ENCODE measurements around the gene SLC35G3. TPM values are rescaled to one million over a fixed set of nuclear protein-coding genes. Genes with fewer than 3 reads are reported as not detected.
"Not testable (repeated sequence)": the region's sequence is repeated elsewhere in the genome, so short reads cannot be mapped to it uniquely, and the experiment has no call there.

Gene SLC35G3
- not detected for total RNA-seq

DNA sequence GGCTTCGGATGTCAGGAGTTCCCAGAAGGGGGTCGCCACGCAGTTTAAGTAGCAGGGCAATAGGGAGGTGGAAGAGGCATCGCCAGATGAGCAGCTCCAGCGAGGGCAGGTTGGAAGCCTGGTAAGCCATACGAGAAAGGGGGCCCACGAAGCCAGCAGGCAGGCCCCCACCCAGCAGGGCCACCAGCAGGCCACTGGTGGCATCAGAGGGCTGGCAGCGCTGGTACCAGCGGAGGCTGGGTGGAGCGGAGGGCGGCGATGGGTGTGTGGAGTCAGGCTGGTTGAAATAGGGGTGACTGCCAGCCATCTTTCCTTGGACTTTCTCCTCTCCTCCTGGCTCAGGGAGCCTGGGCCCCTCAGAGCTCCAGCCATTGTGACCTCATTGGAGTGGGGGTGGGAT, at the start of gene SLC35G3:
SLC35G3 (minus strand) TSS at position 393 of the 400 bp plus-strand sequence; CDS start at position 307, 86 bp downstream.
- H3K27ac Mint-ChIP-seq; H3K9me3 Mint-ChIP-seq; H3K36me3 Mint-ChIP-seq (ENCODE audit: low read depth); intact Hi-C loops (cut with micrococcal nuclease); DNase-seq; H3K27me3 Mint-ChIP-seq (ENCODE audit: low read depth); CTCF ChIA-PET: not testable (repeated sequence)
- Mint-ChIP-seq H3K4me3 (peak within 1 kb of the TSS; percentile 28), H3K4me1 (ENCODE audit: low read depth) (peaks cover 26% of the 10 kb centered on the region)

DNA sequence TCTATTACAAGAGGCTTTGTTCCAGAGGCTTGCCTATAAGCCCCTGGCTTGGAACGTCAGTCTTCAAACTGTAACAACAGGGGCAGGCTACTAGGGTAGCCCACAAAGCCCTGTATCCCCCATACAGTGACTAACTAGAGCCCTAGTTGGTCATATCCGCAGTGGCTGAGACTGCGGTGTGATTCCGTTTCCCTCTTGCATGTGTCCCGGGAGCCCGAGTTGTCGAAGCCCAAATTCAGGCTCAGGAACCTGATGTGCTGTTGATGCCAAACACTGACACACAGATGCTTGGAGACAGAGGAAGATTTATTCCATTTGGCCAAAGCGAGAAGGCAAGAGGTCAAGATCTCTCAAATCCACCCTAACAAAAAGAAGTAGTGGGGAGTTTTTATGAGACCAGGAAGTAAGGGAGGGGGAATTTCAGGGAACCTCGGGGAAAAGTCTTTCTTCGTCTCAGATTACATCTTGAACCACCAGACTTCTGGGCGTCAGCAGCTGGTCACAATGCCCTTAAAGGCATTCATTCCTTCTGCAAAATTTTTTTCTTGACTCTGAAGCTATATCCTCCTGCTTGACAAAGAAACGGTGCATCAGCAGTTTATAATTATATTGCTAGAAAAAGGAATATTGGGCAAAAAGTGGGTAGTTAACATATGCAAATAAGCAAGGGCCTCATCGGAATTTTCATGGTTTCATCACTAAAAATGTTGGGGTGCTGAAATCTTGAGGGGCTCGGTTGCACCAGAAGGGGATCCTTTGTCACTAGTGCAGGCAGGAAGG, 49.6 kb upstream of the SLC35G3 start:
- H3K4me1 Mint-ChIP-seq (ENCODE audit: low read depth) = peaks cover 65% of the 10 kb centered on the region
- intact Hi-C loops (cut with micrococcal nuclease) = loop anchor here (1.0 to 5.0 kb wide), 14 partner anchors 69 to 565 kb away; partner anchors contain the start of genes AP2B1, LIG3, PEX12 and RFFL
- CTCF ChIA-PET = no interaction called here
- peaks cover 17% of the 10 kb centered on the region for H3K36me3 Mint-ChIP-seq (ENCODE audit: low read depth)
- DNase-seq = peak; percentile 82
- peak overlapping the region; percentile 97 for H3K27ac Mint-ChIP-seq
- peak overlapping the region; percentile 87 for H3K4me3 Mint-ChIP-seq
- H3K9me3 Mint-ChIP-seq = no peaks in the 10 kb centered on the region
- H3K27me3 Mint-ChIP-seq (ENCODE audit: low read depth) = no peaks in the 10 kb centered on the region

DNA sequence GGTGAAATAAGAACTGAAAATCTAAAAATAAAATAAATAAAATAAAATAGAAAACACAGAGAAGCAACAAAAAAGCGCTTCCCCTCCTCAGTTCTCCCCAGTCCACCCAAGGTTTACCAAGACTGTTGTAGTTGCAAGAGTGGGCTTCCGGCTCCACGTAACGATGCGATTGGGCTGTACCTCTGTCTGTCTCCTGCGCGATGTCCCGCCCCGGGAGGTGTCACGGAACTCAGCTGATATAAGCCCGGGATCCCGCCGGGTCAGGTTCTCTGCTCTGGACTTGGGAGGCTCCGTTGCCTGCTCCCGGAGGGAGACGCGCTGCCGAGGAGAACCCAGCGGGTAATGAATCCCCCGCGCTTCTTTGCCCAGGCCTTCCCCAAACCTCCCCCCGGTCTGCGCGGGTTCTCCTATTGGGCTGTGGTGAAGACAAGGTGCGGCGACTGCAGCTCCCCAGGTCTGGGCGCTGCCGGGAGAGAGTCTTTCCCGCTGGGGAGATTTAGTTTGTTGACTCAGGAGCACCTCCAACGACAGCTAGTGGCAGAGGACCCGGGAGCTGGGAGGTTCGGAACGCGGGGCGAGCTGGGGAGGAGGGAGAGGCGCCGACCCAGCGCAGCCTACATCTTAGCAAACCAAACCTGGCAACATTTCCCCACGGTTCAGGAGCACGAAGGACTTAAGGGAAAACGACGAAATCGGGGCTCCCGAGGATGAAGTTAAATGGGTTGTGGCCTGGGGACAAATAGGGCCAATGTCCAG, 48.8 kb upstream of the SLC35G3 start, which contains the start of gene SLFN5:
SLFN5 (plus strand) TSS at position 268 of the 756 bp plus-strand sequence. CDS start 15,619 bp downstream, outside the sequence.
- Mint-ChIP-seq H3K9me3 (no peaks in the 10 kb centered on the region), H3K4me3 (peak within 1 kb of the TSS; percentile 87), H3K27me3 (ENCODE audit: low read depth) (no peaks in the 10 kb centered on the region), H3K27ac (peak within 1 kb of the TSS; percentile 97), H3K4me1 (ENCODE audit: low read depth) (peaks cover 65% of the 10 kb centered on the region), H3K36me3 (ENCODE audit: low read depth) (peaks cover 13% of the 10 kb centered on the region)
- DNase-seq = peak; percentile 95
- intact Hi-C loops (cut with micrococcal nuclease) = loop anchor here (1.0 to 5.0 kb wide), 10 partner anchors 25 to 566 kb away; partner anchors contain the start of genes NLE1, RFFL, SLFN13 and TAF15
- CTCF ChIA-PET = interaction anchor here (0.7 to 1.0 kb wide), 4 partner anchors 9 to 102 kb away, joined by 3 to 4 read pairs (median 4); no protein-coding TSS in a partner anchor

DNA sequence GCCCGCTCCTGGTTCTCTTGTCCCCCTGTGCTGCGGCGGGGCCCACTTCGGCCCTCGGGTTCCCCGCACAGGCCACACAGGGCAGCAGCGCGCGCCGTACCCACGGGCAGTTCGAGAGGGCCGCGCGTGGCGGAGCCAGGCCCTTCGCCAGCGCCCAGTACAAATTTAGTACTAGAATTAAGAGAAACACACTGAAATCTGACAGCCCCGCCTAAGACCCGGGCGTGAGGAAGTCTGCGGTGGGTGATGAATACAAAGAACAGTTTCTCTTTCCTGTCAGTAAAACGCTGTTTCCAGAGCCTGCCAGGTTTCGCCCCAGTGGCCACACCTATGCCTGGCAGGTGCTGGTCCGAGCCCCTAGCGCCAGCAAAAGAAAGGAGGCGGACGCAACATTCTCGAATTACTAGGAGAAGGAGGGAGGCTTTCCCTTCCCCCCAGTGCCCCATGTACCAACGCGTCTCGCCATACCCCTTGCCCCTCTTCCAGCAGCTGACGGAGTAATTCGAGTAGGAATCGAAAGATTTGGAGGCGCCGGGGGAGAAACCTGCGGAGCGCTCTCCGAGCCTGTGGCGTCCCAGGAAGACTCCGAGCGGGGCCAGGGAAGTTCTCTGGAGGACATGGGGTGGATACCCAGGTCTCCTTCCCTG, 48.1 kb upstream of the SLC35G3 start:
- intact Hi-C loops (cut with micrococcal nuclease) = loop anchor here (1.0 to 5.0 kb wide), 8 partner anchors 24 to 567 kb away; partner anchors contain the start of genes NLE1, SLFN13 and TAF15
- CTCF ChIA-PET = interaction anchor here (0.7 to 2.1 kb wide), 7 partner anchors 10 to 101 kb away, joined by 3 to 11 read pairs (median 3); no protein-coding TSS in a partner anchor

DNA sequence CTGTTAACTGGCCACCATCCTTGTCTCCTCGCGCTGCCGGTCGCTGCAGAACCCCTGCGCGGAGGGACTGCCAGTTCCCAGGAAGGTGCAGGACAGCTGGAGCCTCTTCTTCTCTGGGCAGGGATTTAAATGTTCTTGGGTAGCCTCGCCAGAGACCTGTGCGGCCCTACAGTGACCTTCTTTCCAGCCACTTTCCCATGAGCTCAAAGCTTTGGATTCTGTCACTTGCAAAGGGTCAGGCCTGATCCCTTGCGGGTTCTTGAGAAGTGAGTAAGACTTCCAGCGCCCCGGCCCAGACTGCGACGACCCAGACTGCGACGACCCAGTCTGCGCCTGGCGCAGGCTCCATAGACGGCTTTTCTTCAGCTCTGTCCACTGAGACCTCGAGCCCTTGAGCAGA, 47.3 kb upstream of the SLC35G3 start:
- intact Hi-C loops (cut with micrococcal nuclease) = loop anchor here (5.0 kb wide), 1 partner anchor 219 kb away; no protein-coding TSS in a partner anchor
- CTCF ChIA-PET = interaction anchor here (1.0 to 2.1 kb wide), 6 partner anchors 26 to 98 kb away, joined by 3 to 11 read pairs (median 4); no protein-coding TSS in a partner anchor
- peak overlapping the region; percentile 97 for H3K27ac Mint-ChIP-seq

More for the DNA sequence above, 48.1 kb upstream of the SLC35G3 start:
- Mint-ChIP-seq H3K27me3 (ENCODE audit: low read depth) (no peaks in the 10 kb centered on the region), H3K36me3 (ENCODE audit: low read depth) (peaks cover 11% of the 10 kb centered on the region), H3K27ac (peak overlapping the region; percentile 97), H3K4me1 (ENCODE audit: low read depth) (peaks cover 65% of the 10 kb centered on the region), H3K9me3 (no peaks in the 10 kb centered on the region), H3K4me3 (peak overlapping the region; percentile 87)
- peak; percentile 94 for DNase-seq

DNA sequence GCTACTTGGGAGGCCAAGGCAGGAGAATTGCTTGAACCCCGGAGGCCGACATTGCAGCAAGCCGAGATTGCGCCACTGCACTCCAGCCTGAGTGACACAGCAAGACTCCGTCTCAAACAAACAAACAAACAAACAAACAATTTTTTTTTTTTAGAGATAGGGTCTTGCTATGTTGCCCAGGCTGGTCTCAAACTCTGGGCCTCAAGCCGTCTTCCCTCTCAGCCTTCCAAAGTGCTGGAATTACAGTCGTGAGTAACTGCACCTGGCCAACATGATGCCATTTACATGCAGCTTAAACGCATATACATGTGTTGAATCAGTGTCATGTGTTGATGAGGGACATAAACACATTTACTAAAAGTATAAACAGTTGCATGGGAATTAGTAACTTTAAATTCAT, 46.7 kb upstream of the SLC35G3 start:
- intact Hi-C loops (cut with micrococcal nuclease) = loop anchor here (5.0 kb wide), 1 partner anchor 219 kb away; no protein-coding TSS in a partner anchor
- H3K36me3 Mint-ChIP-seq (ENCODE audit: low read depth) = peaks cover 7% of the 10 kb centered on the region
- H3K27me3 Mint-ChIP-seq (ENCODE audit: low read depth) = no peaks in the 10 kb centered on the region
- H3K4me1 Mint-ChIP-seq (ENCODE audit: low read depth) = peaks cover 67% of the 10 kb centered on the region
- no peak for DNase-seq
- H3K27ac Mint-ChIP-seq = peak overlapping the region; percentile 97
- no peaks in the 10 kb centered on the region for H3K9me3 Mint-ChIP-seq
- peak overlapping the region; percentile 87 for H3K4me3 Mint-ChIP-seq
- CTCF ChIA-PET = interaction anchor here (0.6 to 2.1 kb wide), 12 partner anchors 12 to 297 kb away, joined by 3 to 11 read pairs (median 4); no protein-coding TSS in a partner anchor

More for the DNA sequence above, 47.3 kb upstream of the SLC35G3 start:
- H3K36me3 Mint-ChIP-seq (ENCODE audit: low read depth) = peaks cover 7% of the 10 kb centered on the region
- H3K9me3 Mint-ChIP-seq = no peaks in the 10 kb centered on the region
- peak overlapping the region; percentile 87 for H3K4me3 Mint-ChIP-seq
- H3K27me3 Mint-ChIP-seq (ENCODE audit: low read depth) = no peaks in the 10 kb centered on the region
- peak; percentile 47 for DNase-seq
- H3K4me1 Mint-ChIP-seq (ENCODE audit: low read depth) = peaks cover 66% of the 10 kb centered on the region

DNA sequence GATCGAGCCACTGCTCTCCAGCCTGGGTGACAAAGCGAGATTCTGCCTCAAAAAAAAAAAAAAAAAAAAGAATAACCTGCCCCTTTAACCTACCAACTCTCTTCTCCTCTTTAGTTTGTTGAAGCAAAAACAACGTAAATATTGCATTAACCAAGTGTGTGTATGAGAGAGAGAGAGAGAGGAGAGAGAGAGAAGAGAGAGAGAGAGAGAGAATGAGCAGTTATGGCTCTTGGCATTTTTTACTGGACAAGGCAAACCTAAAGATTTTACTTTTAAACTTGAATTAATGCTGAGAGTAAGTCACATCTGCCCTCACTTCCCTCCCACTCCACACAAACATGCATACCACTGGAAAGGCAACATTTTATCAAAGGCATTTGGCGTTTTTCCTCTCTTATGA, 45.6 kb upstream of the SLC35G3 start:
- Mint-ChIP-seq H3K36me3 (ENCODE audit: low read depth) (peaks cover 7% of the 10 kb centered on the region), H3K9me3 (no peaks in the 10 kb centered on the region), H3K27ac (peak overlapping the region; percentile 62), H3K4me3 (peak overlapping the region; percentile 87), H3K27me3 (ENCODE audit: low read depth) (no peaks in the 10 kb centered on the region), H3K4me1 (ENCODE audit: low read depth) (peaks cover 69% of the 10 kb centered on the region)
- CTCF ChIA-PET = interaction anchor here (0.6 to 2.1 kb wide), 9 partner anchors 11 to 911 kb away, joined by 3 to 11 read pairs (median 5); no protein-coding TSS in a partner anchor
- no peak for DNase-seq
- intact Hi-C loops (cut with micrococcal nuclease) = loop anchor here (1.0 to 5.0 kb wide), 2 partner anchors 68 to 218 kb away; no protein-coding TSS in a partner anchor

DNA sequence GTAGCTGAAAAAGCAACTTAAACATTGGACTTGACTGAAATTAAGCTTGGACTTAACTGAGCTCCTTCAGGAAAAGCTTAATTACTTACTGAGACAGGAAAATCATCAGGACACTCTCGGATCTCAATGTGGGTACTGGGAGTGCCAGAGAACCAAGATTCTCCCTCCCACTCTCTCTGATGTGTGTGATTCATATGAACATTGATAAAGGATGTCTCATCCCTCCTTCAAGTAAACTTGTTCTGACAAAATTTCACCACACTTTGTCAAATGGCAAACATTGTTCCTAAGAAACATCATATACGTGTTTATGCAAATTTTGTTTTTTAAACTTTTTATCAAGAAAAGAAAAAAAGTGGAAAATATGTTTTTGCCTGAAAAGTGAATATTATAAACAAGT, 44.6 kb upstream of the SLC35G3 start:
- Mint-ChIP-seq H3K36me3 (ENCODE audit: low read depth) (peaks cover 5% of the 10 kb centered on the region), H3K4me3 (peak overlapping the region; percentile 41)

DNA sequence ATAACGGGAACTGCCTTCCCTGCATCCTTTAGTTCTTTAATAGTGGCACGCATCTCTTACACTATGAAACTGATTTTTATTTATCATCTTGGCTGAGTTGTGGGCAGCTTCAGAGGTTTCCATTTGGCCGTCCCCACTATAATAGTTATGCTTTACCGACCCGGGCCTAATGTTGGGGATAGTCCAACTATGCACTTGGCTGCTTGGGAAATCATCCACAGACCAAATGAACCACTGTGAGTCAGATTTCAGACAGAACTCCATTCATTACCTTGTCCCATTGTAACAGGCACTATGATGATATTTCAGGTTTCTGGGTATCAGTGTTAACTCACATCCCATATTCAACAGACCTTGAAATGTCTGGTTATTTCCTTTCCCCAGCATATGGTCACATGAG, 42.6 kb upstream of the SLC35G3 start:
- Mint-ChIP-seq H3K27ac (no peak overlapping the region), H3K4me3 (no peak overlapping the region), H3K36me3 (ENCODE audit: low read depth) (peaks cover 2% of the 10 kb centered on the region), H3K4me1 (ENCODE audit: low read depth) (peaks cover 81% of the 10 kb centered on the region), H3K9me3 (no peaks in the 10 kb centered on the region), H3K27me3 (ENCODE audit: low read depth) (no peaks in the 10 kb centered on the region)
- CTCF ChIA-PET = interaction anchor here (0.6 to 1.8 kb wide), 2 partner anchors 26 to 297 kb away, joined by 4 to 5 read pairs; no protein-coding TSS in a partner anchor
- DNase-seq = no peak
- intact Hi-C loops (cut with micrococcal nuclease) = no loop called here

More for the DNA sequence above, 44.6 kb upstream of the SLC35G3 start:
- H3K4me1 Mint-ChIP-seq (ENCODE audit: low read depth) = peaks cover 69% of the 10 kb centered on the region
- peak overlapping the region; percentile 25 for H3K27ac Mint-ChIP-seq
- CTCF ChIA-PET = interaction anchor here (0.9 to 1.5 kb wide), 3 partner anchors 12 to 301 kb away, joined by 3 to 4 read pairs (median 3); no protein-coding TSS in a partner anchor
- H3K27me3 Mint-ChIP-seq (ENCODE audit: low read depth) = no peaks in the 10 kb centered on the region
- no peaks in the 10 kb centered on the region for H3K9me3 Mint-ChIP-seq
- intact Hi-C loops (cut with micrococcal nuclease) = loop anchor here (1.0 kb wide), 1 partner anchor 67 kb away; no protein-coding TSS in a partner anchor
- DNase-seq = no peak

DNA sequence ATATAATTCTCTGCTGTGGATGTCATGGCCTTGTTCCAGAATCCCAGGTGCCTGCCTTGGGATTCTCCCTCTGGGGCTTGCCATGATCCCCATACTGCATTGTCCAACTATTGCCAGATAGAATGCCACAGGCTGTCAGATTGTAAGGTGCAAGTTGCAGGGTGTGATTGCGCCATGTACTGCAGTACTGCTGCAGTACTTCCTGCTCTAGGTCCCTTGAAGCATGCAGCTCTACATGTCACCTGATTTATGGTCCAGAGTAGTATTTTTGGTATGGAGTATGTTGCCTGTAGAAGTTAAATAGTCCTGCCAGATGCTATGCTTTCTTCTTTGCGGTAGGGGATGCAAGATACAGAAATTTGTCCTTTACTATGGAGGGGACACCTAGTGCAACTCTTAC, 41.7 kb upstream of the SLC35G3 start:
- CTCF ChIA-PET = interaction anchor here (0.7 kb wide), 1 partner anchor 22 kb away, joined by 5 read pairs; no protein-coding TSS in a partner anchor
- peak; percentile 43 for DNase-seq
- H3K27ac Mint-ChIP-seq = no peak overlapping the region
- H3K36me3 Mint-ChIP-seq (ENCODE audit: low read depth) = no peaks in the 10 kb centered on the region
- no peaks in the 10 kb centered on the region for H3K9me3 Mint-ChIP-seq
- H3K4me3 Mint-ChIP-seq = no peak overlapping the region
- H3K27me3 Mint-ChIP-seq (ENCODE audit: low read depth) = no peaks in the 10 kb centered on the region
- H3K4me1 Mint-ChIP-seq (ENCODE audit: low read depth) = peaks cover 83% of the 10 kb centered on the region
- intact Hi-C loops (cut with micrococcal nuclease) = no loop called here

DNA sequence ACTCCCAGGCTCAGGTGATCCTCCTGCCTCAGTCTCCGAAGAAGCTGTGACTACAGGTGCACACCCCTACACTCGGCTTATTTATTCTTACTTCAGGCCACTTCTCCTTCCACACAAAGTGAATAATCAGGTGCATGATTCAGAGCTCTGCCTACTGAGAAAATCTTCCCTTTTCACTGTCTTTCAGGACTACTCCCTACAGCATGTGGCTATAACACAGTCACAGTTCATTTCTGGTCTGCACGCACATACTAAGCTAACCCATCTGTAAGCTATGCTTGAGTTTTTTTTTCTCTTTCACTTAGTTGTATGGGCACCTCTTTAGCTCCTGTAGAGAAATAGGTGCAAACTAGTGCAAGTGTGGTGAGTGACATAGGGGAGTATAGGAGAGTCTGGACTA, 41.1 kb upstream of the SLC35G3 start:
- intact Hi-C loops (cut with micrococcal nuclease) = no loop called here
- no peak for DNase-seq
- CTCF ChIA-PET = interaction anchor here (0.7 to 0.9 kb wide), 2 partner anchors 21 to 25 kb away, joined by 3 to 5 read pairs; no protein-coding TSS in a partner anchor
- no peaks in the 10 kb centered on the region for H3K27me3 Mint-ChIP-seq (ENCODE audit: low read depth)
- H3K36me3 Mint-ChIP-seq (ENCODE audit: low read depth) = no peaks in the 10 kb centered on the region
- peaks cover 2% of the 10 kb centered on the region for H3K9me3 Mint-ChIP-seq
- peak overlapping the region; percentile 48 for H3K27ac Mint-ChIP-seq
- peaks cover 88% of the 10 kb centered on the region for H3K4me1 Mint-ChIP-seq (ENCODE audit: low read depth)
- no peak overlapping the region for H3K4me3 Mint-ChIP-seq
